HT-29 (cell line): ENCODE measurements around the gene STK32C. TPM values are rescaled to one million over a fixed set of nuclear protein-coding genes. Genes with fewer than 3 reads are reported as not detected.
"Not testable (repeated sequence)": the region's sequence is repeated elsewhere in the genome, so short reads cannot be mapped to it uniquely, and the experiment has no call there.

Experiments
- DNase-seq: peaks from one replicate; pipeline ENCODE4 v3.0.0-alpha.2; 2015; ENCODE audit warnings: low spot score
- total RNA-seq: library from RNA; depleted of rRNA; stranded (reverse); fragments of >200 nt; shearing (Covaris generic); gene quantifications from 2 replicates; pipeline ENCODE4 v1.2.3, GENCODE V29; 2014

STK32C gene
- total RNA-seq, 1 experiment from 2014 or later: 20.8 TPM

DNA sequence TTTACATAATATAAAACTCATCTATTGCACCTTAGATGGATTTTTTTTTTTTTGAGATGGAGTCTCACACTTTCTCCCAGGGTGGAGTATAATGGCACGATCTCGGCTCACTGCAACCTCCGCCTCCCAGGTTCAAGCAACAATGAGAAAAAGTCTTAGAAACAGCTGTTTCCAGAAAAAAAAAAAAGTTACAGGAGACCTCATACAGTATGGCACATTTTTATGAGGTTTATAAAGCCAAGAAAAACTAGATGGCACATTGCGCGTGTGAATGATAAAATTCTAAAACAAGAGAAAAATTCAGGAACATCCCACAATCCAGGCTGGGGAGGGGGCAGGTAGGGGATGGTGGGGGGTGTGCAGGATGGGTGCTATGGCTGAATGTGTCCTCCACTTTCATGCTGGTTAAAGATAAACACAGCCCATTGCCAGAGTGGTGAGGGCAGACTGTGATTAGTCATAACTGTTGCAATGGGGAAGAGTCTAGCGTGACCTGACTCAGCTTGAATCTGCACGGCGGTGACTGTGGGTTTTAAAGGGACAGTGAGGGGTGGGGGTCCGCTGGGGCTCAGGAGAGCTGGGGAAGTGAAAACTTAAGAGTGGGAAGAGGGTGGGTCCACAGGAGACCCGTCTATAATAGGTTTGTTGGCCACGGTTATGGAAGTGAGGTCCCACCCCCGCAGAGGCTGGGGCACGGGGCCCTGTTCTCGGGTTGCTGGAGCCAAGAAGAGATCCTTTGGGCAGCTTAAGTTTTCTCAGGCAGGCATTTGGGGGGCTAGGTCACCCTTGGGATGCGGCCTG lies 12.3 kb upstream of the STK32C start:
- DNase-seq: peak; percentile 55

DNA sequence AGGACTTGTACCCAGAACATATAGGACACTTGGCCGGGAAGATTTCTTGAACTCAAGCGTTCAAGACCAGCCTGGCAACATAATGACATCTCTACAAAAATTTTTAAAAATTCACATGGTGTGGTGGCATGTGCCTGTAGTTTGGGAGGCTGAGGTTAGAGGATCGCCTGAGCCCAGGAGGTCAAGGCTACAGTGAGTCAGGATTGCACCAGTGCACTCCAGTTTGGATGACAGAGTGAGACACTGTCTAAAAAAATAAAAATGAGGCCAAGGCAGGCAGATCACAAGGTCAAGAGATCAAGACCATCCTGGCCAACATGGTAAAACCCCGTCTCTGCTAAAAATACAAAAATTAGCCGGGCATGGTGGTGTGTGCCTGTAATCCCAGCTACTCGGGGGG lies 9.7 kb upstream of the STK32C start:
- not testable (repeated sequence) for DNase-seq

DNA sequence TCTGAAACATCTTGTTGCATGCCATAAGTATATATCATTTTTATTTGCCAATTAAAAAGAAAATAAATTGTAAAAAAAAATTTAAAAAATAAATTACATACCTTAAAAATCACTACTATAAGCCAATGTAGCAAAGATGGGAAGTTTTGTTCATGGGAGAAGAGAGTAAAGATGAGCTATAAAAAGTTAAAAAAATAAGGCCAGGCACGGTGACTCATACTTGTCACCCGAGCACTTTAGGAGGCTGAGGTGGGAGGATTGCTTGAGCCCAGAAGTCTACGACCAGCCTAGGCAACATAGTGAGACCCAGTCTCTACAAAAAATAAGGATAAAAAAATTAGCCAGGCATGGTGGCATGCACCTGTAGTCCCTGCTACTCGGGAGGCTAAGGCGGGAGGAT lies 8.4 kb upstream of the STK32C start:
- no peak for DNase-seq

DNA sequence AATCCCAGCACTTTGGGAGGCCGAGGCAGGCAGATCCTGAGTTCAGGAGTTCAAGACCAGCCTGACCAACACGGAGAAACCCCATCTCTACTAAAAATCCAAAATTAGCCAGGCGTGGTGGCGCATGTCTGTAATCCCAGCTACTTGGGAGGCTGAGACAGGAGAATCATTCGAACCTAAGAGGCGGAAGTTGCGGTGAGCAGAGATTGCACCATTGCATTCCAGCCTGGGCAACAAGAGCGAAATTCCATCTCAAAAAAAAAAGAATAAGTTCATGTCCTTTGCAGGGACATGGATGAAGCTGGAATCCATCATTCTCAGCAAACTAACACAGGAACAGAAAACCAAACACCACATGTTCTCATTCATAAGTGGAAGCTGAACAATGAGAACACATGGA lies 7.1 kb upstream of the STK32C start:
- DNase-seq: not testable (repeated sequence)

DNA sequence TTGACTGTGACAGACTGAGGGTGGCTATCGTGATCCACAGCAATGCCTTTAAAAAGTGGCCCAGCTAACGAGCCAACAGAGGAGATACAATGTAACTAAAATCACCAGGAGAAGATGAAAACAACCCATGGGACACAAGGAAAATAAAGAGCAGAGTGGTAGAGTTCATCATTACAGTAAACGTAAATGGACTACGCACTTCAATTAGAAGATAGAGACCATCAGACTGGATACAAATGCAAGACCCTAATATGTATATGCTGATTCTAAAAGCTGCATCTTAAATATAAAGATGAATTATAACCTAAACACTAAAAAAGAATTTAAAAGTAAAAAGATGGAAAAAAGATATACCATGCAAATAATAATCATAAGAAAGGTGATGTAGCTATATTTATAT lies 6.6 kb upstream of the STK32C start:
- no peak for DNase-seq

DNA sequence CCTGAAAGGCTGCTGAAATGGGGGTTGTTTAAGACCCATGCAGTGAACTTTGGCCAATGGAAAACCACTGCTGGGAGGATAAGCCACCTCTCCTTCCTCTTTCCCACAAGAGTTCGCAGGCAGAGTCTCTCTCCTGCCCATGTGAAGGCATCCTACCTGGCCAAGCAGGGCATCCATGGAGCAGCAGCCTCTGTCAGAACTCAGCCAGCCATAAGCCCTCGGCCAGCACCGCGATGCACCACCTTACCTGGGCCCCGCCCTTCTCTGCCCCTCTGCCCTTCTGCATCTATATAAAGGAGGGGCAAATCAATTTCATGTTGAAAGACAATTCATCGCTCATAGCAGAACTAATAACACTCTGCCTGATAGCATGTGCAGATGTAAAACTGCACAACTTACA lies 6.1 kb upstream of the STK32C start:
- no peak for DNase-seq

DNA sequence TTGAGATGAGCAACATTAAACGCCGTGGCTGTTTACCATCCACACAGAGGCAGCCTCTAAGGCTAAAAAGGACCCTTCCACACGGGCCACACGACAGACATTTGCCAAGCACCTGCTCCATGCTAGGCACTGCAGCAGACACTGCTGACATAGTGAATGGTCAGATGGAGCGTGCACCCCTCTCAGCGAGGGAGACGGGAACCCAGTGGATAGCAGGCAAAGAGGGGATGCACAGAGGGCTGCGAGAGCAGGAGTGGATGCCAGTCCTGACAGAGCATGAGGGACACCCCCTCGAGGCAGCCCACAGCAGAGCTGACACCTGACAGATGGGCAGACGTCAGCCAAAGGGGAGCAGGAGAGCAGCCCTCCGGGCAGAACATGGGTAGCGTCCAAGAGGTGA lies 5.6 kb upstream of the STK32C start:
- DNase-seq: no peak

DNA sequence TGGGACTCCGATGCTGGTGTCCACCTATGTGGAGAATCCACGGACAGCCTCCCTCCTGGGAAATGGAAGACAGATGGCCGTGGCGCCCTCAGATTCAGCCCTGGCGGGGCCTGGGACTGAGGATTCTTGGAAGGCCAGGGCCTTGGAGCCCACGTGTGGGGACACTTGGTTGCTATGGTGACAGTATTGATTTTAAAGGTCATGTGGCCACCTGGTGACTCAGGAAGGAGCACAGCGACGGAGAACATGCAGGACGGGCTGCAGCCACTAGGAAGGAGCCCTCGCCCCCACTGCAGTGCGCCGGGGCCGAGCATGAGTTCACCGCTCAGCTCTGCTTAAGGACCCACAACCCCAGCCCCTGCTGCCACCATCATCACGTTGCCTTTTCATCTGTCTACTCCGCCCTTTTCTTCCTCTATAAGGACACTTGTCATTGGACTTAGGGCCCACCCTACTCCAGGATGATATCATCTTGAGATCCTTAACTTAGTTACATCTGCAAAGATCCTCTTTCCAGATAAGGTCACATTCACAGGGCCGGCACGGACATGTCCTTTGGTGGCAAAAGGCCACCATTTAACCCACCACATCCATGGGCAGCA lies 3.7 kb upstream of the STK32C start:
- DNase-seq: peak; percentile 88

DNA sequence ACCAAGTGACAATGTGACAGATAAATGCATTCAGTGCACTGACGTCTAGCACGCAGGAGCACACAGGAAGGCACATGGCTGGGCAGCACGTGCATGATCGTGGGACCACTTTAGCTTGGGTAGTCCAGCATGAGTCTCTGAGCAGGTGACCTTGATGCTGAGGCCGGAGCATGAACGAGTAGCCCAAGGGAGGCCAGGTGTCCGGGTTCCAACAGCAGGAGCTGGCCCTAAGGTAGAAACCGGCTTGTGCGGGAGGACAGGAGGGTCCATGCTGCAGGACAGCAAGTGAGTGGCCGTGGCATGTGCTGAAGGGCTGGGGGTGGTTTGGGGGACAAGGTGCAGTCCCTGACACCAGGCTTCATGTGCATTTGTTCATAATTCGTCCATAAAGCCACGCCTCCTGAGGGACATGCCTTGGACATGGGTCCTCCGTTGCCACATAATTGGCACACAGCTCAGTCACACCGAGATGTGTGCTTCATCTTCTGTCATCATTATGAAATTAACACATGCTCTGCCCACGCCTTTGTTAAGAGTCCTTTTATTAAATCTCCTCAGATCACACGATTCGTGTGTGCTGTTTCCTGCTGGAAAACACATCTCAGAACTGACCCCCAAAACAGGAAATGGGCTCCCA lies 3.1 kb upstream of the STK32C start:
- DNase-seq: no peak

DNA sequence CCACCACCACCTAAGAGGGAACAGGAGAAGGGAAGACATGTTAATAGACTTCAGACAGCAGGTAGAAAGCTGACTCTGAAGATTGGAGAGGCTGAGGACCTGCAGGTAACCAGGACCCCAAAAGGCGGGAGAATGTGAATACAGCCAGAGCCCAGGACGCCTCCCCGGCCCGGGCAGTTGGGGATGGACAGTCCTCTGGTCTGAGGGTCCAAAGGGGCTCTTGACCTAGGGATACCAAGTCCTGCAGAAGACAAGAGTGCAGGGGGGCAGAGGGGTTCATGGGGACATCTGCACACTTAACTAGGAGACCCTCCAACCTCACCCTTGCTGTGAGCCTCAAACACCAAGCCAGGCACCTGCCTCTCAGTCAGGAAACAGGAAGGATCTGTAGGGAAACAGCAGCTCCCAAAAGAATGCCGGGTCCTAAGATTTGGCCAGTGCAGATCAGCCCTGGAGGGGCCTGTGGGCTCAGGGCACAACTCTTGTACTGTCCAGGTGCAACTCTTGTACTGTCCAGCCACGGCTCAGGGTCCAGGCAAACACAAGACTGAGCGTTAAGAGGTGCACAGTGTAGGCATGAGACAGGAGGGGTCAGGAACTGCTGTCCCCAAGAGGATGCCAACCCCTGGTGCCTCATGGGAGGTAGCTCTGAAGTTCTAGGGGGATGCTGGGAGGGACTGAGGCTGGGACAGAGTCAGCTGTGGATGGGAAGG lies 2.3 kb upstream of the STK32C start:
- DNase-seq: no peak

DNA sequence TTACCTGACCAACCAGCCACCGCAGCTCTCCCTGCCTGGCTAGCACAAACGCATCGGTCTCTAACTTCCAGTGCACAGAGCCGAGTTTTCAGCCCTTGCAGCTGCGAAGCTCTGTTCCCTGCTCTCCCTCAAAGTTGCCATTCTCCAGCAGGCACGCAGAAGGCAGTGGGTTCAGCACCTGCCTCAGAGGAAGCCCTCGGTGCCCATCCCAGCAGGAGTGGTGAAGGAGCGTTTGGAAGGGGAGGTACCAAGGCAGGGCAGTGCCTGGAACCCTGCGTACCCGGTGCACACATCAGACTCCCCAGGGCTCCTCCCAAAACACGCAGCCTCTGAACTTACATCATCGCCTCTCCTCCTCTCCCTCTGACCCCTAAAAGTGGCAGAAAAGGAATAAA lies 1.7 kb upstream of the STK32C start:
- DNase-seq: no peak

DNA sequence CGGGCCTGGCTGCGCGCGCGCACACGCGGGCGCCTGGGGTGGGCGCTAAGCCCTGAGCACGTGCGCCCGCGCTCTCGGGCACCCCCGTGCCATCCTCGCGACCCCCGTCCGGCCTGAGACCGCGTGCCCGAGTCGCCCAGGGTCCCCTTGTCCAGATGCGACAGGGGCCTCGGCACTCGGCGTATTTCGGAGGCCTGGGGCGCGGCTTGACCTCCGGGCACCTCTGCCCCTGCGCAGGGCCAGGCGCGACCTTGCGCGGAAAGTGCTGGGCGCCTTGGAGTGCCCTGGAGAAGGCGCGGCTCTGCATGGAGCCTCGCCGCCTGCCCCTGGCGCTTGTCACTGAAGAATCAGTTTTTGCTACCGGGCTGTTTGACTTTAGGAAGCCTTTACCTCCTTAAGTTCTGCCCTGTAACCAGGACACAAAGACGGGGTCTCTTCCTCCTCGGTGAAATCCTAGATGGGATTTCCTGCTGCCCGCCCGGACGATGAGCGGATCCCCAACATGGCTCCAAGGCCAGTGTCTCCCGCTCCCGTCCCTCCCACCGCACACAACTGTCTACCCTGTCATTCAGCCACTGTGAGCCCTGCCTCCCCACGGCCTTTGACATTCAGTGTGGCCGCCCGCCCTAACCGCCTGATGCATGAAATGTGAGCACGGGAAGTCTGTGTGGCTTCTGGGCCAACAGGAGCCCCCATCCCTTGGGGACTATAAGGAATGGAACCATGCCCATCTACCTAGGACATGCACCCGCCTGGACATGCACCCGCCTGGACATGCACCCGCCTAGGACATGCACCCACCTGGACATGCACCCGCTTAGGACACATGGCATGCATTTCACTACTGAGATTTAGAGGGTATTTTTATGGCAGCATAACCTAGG lies 1.1 kb upstream of the STK32C start:
- DNase-seq: no peak

DNA sequence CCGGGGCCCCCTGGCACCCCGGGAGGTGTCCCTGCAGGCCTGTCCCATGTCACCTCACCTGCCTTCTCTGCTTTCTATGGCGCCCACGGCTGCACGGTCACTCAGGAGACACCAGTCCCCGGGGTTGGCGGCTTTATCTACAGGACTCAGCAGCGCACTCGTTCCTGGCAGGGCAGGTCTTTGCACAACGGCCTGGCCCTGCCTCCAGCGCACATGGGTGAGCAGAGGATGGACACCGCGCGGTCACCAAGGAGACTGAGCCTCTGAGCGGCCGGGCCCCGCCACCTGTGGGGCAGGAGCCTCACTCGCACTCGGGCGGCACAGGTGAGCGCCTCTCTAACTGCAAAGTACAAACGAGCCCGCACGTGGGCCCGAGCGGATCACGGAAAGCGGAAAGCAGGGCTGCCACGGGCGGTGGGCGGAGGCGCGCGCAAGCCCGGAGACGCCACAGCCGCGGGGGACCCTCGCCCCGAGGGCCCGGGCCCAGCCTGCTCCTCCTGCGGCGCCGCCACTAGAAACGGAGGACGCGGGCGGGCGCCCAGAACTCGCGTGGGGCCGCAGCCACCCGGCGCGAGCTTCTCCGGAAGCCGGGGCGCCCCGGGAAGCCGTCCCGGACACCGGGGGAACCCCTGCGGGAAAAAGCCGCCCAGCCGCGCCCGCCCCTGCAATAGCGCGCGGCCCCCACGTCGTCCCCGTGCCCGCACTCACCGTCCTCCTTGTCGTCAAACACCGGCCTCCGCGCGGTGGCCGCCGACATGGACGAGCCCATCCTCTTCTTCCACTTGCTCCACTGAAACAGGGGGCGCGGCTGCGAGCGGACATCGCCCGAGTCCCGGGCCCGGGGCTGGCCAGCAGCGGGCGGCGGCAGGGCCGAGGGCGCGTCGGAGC lies 642 bp downstream of the STK32C start:
- DNase-seq: peak; percentile 68

DNA sequence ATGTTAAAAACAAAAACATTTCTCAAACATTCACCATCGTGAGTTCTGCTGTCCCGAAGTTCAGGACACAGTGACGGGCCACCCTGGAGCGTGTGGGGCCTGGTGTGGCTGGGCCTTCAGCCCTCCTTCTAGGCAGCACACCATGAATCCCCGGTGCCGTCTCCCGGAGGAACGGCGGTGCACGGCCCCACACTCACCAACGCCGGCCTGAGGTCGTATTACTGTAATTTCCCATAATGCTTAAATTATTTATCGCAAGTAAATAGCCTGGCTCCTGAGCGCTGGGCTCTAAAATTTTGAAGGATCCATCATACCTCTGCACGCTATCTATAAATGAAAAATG lies 1.4 kb downstream of the STK32C start:
- DNase-seq: no peak

DNA sequence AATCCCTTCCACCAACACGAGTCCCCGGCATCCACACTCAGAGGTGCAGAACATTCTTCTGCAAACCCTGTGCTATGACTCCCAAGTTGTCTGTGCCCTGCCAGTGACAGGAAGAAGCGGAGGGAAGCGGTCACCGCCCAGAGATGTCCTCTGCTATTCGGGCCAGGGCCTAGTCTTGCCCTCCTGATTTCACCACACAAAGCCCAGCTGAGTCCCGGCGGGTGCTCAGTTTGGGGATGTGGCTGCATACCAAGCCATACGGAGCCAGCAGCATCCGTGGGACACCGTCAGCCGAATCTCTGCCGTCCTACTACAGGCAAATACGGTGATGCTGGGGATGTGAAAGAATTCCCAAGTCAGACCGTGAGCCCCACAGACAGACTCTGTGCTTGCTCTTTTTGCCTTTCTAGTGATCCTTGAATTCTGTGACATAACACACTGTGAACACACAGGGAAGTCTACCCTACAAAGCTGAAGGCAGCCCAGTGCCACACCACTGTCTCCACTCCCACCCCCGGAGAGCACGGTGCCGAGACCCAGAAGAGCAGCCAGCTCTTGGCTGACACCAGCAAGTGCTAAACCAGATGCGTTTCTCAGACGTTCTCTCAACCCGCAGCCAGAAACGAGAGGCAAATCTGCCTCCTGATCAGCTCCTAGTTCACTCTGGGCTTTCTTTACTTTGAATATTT lies 2.0 kb downstream of the STK32C start:
- DNase-seq: no peak

DNA sequence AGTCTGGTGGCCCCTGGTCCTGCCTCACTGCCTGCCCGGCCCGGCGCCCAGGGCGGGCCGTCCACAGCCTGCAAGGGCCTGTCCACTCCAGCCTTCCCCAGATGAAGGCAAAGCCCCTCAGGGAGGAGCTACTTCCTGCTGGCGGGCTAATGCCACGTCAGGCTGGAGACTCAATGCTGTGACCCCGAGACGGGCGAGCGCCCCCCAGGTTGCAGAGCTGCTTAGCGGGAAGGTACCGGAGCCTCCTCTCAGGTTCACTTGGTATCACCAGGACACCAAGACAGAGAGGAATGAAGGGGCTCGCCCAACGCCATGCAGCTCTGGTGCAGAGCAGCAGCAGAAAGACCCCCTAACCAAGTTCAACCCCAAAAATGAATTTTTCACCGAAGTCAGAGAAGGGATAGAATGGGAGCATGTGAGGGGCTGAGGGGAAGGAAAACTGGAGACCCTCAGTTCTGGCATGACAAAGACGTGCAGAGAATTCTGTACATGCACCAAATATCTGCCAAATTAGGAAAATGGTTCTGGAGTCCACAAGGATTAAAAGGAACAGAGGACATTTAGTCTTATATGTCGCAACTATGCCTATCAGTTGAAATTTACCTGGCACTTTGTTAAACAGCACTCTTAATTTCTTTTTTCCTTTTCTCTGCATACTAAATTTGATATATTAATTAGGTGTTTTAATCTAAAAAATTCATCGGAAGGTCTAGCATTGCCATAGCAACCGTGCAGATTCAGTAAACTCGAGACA lies 2.8 kb downstream of the STK32C start:
- no peak for DNase-seq

DNA sequence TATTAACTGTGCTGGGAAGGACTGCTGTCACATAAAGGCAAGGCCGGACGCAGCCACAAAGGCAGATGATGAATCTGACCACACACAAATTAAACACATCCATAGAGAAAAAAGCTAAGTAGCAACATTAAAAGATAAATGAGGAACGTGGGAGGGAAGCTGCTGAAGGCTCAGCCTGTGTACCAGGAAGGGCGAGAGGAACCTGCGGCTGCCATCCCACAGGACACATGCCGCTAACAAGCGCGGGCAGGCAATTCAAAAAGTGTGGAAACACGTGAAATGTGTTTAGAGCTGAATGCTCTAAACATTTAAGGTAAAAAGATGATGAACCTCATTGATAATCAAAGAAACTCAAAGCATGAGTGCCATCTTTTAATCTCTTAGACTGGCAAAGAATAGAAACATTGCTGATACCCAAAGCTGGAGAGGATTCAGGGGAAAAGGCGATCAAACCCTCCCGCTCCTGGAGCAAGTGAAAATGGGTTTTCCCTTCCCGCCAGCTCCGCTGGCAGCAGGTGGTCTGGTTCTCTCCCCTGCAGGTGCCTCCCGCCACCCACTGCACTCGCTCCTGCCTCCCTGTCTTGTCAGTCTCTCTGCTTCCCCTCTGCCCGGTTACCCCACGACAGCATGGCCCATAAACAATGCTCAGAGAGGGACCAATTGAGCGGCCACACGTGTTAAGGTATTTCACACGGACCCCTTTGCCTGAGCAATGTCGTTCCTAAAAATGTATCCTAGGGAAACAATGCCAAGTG lies 4.2 kb downstream of the STK32C start:
- no peak for DNase-seq
